GM23338 (cell line): ENCODE results near the gene CCDC184.

Experiments
- JUNB ChIP-seq: IDR thresholded peaks from one replicate; pipeline ENCODE4 v1.6.1; 2016; ENCODE audit warnings: antibody characterized with exemption; ENCODE audit not compliant: unreplicated experiment
- TF ChIP-seq, protein P1 (sequence below): IDR thresholded peaks from one replicate; pipeline ENCODE4 v1.6.1; 2018; ENCODE audit warnings: antibody characterized with exemption; ENCODE audit not compliant: unreplicated experiment
- TF ChIP-seq, protein P2 (sequence below), 2 experiments: fragments of 200-600 bp in 1 of 2; sonication (generic) in 1 of 2; conservative IDR thresholded peaks; 2 replicates each; pipeline versions ENCODE4 v1.5.1 to v1.6.1; 2016 to 2017; ENCODE audit warnings: antibody characterized with exemption in 2 of 2, low read depth in 2 of 2, mild to moderate bottlenecking in 2 of 2, moderate library complexity in 1 of 2

DNA sequence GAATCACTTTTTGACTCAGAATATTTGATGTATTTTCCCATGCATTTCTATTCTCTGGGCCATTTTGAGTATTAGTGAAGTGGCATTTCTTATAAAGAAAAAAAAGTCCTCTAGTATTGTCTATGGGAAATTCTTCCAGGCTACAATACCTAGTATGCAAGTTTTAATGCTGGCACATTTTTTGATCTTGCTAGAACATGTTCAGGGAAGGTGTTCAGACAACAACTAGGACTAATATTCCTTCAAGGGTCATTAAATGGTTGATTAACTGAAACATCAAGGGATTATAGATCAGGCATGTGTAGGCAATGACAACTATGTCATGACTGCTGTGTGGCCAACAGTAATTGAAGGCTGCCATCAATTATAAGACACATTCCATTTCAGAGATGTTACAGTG, 7.7 kb downstream of the CCDC184 start:
- TF ChIP-seq, protein P1, sequence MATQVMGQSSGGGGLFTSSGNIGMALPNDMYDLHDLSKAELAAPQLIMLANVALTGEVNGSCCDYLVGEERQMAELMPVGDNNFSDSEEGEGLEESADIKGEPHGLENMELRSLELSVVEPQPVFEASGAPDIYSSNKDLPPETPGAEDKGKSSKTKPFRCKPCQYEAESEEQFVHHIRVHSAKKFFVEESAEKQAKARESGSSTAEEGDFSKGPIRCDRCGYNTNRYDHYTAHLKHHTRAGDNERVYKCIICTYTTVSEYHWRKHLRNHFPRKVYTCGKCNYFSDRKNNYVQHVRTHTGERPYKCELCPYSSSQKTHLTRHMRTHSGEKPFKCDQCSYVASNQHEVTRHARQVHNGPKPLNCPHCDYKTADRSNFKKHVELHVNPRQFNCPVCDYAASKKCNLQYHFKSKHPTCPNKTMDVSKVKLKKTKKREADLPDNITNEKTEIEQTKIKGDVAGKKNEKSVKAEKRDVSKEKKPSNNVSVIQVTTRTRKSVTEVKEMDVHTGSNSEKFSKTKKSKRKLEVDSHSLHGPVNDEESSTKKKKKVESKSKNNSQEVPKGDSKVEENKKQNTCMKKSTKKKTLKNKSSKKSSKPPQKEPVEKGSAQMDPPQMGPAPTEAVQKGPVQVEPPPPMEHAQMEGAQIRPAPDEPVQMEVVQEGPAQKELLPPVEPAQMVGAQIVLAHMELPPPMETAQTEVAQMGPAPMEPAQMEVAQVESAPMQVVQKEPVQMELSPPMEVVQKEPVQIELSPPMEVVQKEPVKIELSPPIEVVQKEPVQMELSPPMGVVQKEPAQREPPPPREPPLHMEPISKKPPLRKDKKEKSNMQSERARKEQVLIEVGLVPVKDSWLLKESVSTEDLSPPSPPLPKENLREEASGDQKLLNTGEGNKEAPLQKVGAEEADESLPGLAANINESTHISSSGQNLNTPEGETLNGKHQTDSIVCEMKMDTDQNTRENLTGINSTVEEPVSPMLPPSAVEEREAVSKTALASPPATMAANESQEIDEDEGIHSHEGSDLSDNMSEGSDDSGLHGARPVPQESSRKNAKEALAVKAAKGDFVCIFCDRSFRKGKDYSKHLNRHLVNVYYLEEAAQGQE, result no peak
- TF ChIP-seq, protein P2, sequence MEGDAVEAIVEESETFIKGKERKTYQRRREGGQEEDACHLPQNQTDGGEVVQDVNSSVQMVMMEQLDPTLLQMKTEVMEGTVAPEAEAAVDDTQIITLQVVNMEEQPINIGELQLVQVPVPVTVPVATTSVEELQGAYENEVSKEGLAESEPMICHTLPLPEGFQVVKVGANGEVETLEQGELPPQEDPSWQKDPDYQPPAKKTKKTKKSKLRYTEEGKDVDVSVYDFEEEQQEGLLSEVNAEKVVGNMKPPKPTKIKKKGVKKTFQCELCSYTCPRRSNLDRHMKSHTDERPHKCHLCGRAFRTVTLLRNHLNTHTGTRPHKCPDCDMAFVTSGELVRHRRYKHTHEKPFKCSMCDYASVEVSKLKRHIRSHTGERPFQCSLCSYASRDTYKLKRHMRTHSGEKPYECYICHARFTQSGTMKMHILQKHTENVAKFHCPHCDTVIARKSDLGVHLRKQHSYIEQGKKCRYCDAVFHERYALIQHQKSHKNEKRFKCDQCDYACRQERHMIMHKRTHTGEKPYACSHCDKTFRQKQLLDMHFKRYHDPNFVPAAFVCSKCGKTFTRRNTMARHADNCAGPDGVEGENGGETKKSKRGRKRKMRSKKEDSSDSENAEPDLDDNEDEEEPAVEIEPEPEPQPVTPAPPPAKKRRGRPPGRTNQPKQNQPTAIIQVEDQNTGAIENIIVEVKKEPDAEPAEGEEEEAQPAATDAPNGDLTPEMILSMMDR (conservative IDR thresholded peaks at IDR 0.05; ENCODE audit: low read depth in 2 of 2), result no peak
- TF ChIP-seq JUNB, result no peak
